GM19463 (cell line): ENCODE data around the gene GLRA1.

Experiments
- ATAC-seq: cut with Tn5 transposase; IDR thresholded peaks from one replicate; pipeline ENCODE4 v1.9.1; 2021; ENCODE audit warnings: mild to moderate bottlenecking, moderate library complexity; ENCODE audit not compliant: unreplicated experiment

The GLRA1 gene

DNA sequence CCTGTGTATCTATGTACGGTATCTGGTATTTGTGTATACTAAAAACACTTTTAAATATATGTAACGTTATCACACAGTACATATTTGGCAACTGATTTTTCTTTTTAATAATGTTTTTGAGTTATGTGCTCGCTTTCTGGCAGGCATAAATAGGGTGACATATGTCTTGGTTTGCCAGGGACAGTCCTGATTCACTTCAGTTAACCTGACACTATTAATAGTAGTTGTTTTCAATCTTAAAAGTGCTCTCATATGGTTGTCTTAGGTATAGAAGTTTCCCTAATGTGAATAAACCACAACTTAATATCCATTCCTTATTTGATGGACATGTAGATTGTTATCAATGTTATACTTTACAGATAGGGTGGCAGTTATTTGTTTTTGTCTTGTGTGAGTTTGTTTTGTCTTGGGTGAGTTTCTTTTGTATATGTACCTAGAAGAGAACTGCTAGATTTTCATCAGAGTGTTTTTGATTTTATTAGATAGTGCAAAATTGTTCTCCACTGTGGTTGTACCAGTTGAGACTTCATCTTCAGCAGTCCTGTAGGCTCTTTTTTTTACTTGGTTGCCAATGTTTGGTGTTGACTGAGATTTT is 145.0 kb downstream of the GLRA1 start:
- peak; percentile 51 for ATAC-seq

- no peak for ATAC-seq
These were observed 149.5 kb downstream of the GLRA1 start for GRCh38 chr5:151775025-151775606.

DNA sequence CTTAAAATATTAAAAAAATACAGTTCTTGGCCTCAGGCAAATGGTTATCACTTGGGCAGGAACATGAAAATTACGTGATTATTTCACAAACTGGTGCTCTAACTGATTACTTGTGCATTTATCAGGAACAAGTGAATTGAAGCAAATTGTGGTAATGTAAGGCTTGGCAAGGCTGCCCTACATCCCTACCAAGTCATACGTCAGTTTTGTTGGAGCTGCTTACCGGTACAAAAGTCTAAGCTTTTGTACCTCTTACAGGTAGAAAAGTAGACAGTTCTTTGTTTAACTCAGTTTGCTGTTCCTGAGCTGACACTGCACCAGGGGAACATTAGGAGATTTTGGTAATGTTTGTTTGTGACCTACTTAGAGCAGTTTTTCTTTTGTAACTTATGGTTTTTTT is 150.7 kb downstream of the GLRA1 start:
- no peak for ATAC-seq

GRCh38 chr5:151772846-151773561 is 151.6 kb downstream of the GLRA1 start:
- no peak for ATAC-seq
